ENCODE measurements around the gene F13A1. TPM values are rescaled to one million over a fixed set of nuclear protein-coding genes. Genes with fewer than 3 reads are reported as not detected.

The F13A1 gene
- total and polyA plus RNA-seq, 2 of the 8 experiments (the other 6 are each of a cell fraction or from before 2014, with no cell fraction given): 0.57 to 1.5 TPM

- no peak for TF ChIP-seq SIN3A (conservative IDR thresholded peaks at IDR 0.05 in 1 of 2, IDR thresholded peaks at IDR 0.05 in 1 of 2; ENCODE audit: low read depth in 1 of 2, low read length in 2 of 2)
- TF ChIP-seq MAX (IDR thresholded peaks at IDR 0.05): no peak
- no peak for TF ChIP-seq CBX5 (IDR thresholded peaks at IDR 0.05; ENCODE audit: low read depth, low read length)
- TF ChIP-seq CTBP2 (IDR thresholded peaks at IDR 0.05; ENCODE audit: borderline replicate concordance, insufficient read depth, insufficient read length, low read length): no peak
Measured at GRCh38 chr6:6217855-6218758, 102.4 kb downstream of the F13A1 start (continued).

Data from H1 (cell line).